Right lobe of liver (tissue), 6 donors: ENCODE results near the gene ASGR1. TPM values are rescaled to one million over a fixed set of nuclear protein-coding genes. Genes with fewer than 3 reads are reported as not detected.
A peak's percentile ranks its signal among the peaks of the same experiment; 100 is the strongest.
"Not testable (repeated sequence)": the region's sequence is repeated elsewhere in the genome, so short reads cannot be mapped to it uniquely, and the experiment has no call there.

Source experiments
- ATAC-seq, 4 donors: fragments of 200-7000 bp; cut with Tn5 transposase; one replicate each; pipeline ENCODE4 v1.9.1; 2020; ENCODE audit warnings: mild to moderate bottlenecking in 4 of 4, moderate library complexity in 4 of 4
- DNase-seq, 3 donors: peaks; one replicate each; pipeline ENCODE4 v3.0.0-alpha.2; 2020
- H3K27ac ChIP-seq, 3 donors: fragments of 200-600 bp; one replicate each; pipeline ENCODE4 v1.8.0; 2022
- H3K27me3 ChIP-seq, 2 donors: fragments of 200-600 bp; one replicate each; pipeline ENCODE4 v1.8.0; 2022
- H3K36me3 ChIP-seq, 4 donors: fragments of 200-600 bp; sonication (generic) in 1 of 4; one replicate each; pipeline versions ENCODE4 v1.5.1 to v1.8.0; 2017 to 2022; ENCODE audit warnings: control low read depth in 1 of 4
- H3K4me1 ChIP-seq, 4 donors: fragments of 200-600 bp; sonication (generic) in 1 of 4; one replicate each; pipeline versions ENCODE4 v1.5.1 to v1.8.0; 2017 to 2022; ENCODE audit warnings: control low read depth in 1 of 4
- H3K4me3 ChIP-seq, 3 donors: fragments of 200-600 bp; one replicate each; pipeline ENCODE4 v1.8.0; 2022
- H3K9me3 ChIP-seq, 4 donors: fragments of 200-600 bp; sonication (generic) in 1 of 4; one replicate each; pipeline versions ENCODE4 v1.5.1 to v1.8.0; 2017 to 2022; ENCODE audit warnings: control low read depth in 1 of 4
- CTCF ChIP-seq, 4 donors: fragments of 200-600 bp in 3 of 4; fragments of 450-650 bp in 1 of 4; IDR thresholded peaks; one replicate each; pipeline versions ENCODE4 v1.5.1 to v1.8.0; 2016 to 2022; ENCODE audit warnings: antibody characterized with exemption in 4 of 4, mild to moderate bottlenecking in 2 of 4
- POLR2A ChIP-seq: fragments of 450-650 bp; IDR thresholded peaks from one replicate; pipeline ENCODE4 v1.6.1; 2017; ENCODE audit warnings: antibody characterized with exemption, mild to moderate bottlenecking
- WGBS: methylation state at CpG from one replicate; pipeline ENCODE4 v1.1.6; 2018; ENCODE audit warnings: low coverage, low lambda C conversion rate; ENCODE audit not compliant: insufficient coverage; ENCODE audit errors: missing lambda C conversion rate; 5-methylcytosine and 5-hydroxymethylcytosine counted together
- intact Hi-C, 2 donors: fragments of 100-400 bp; cut with DNase I; formaldehyde crosslinking; loops; one replicate each; pipeline versions ENCODE4 v1.11.2 to v1.14.1; 2022
- total RNA-seq, 6 experiments: library from RNA; depleted of rRNA in 2 of 6; stranded (reverse); fragments of >200 nt in 2 of 6; fragmentation: NEBNext Ultra II Directional in 3 of 6; extraction: Animal tissue kit (Norgen Biotek cat#: 25700) in 3 of 6; gene quantifications; one replicate each; pipeline versions ENCODE4 v1.1.0 to v1.2.4, GENCODE V29; 2016 to 2023
- donor health status: DM: no; HTN: yes; CAD: no.
- donor health status: DM: no; HTN: no; CAD: no.
- donor health status: DM: no; HTN: no; CAD: no.
- donor health status: DM: no; HTN: yes; CAD: no.
- donor health status: DM: no; HTN: yes; CAD: no.

Gene ASGR1
- total RNA-seq, 6 experiments from 2014 or later = 399 to 624 (median 417) TPM

GRCh38 chr17:7186241-7186640, 7.1 kb upstream of the ASGR1 start:
- no peak for TF ChIP-seq POLR2A
- peak; percentile 40 to 50 (median 48) for TF ChIP-seq CTCF (IDR thresholded peaks at IDR 0.05)
- Histone ChIP-seq H3K4me1 (peaks cover 0 to 13% (median 5%) of the 10 kb centered on the region in 4 donors), H3K27ac (no peak overlapping the region), H3K4me3 (no peak overlapping the region), H3K27me3 (no peaks in the 10 kb centered on the region), H3K9me3 (no peaks in the 10 kb centered on the region), H3K36me3 (no peaks in the 10 kb centered on the region)
- DNase-seq (peak in 2 of 3 donors; percentile 43 to 55), ATAC-seq (peak; percentile 63 to 73 (median 68))
- WGBS = 47% methylated on average over 7 of the region's 7 CpGs
- intact Hi-C loops = no loop called here

- Histone ChIP-seq H3K27ac (peak overlapping the region; percentile 14 to 54 (median 44)), H3K27me3 (no peaks in the 10 kb centered on the region), H3K36me3 (no peaks in the 10 kb centered on the region), H3K4me1 (peaks cover 0 to 19% (median 8%) of the 10 kb centered on the region in 4 donors), H3K4me3 (no peak overlapping the region), H3K9me3 (no peaks in the 10 kb centered on the region)
- TF ChIP-seq CTCF (IDR thresholded peaks at IDR 0.05) (no peak), POLR2A (no peak)
- intact Hi-C loops = no loop called here
- no peak for DNase-seq
- WGBS = 86% methylated on average over 6 of the region's 6 CpGs
- no peak for ATAC-seq
These were observed 5.5 kb upstream of the ASGR1 start for GRCh38 chr17:7184647-7185046.

- H3K36me3 ChIP-seq = no peaks in the 10 kb centered on the region
- no peak overlapping the region for H3K4me3 ChIP-seq
- TF ChIP-seq CTCF (IDR thresholded peaks at IDR 0.05) (no peak), POLR2A (peak; percentile 35)
- H3K4me1 ChIP-seq = peaks cover 0 to 19% (median 8%) of the 10 kb centered on the region in 4 donors
- DNase-seq (peak; percentile 88 to 90 (median 89)), ATAC-seq (peak; percentile 54 to 61 (median 60))
- no peaks in the 10 kb centered on the region for H3K9me3 ChIP-seq
- H3K27me3 ChIP-seq = no peaks in the 10 kb centered on the region
- H3K27ac ChIP-seq = peak overlapping the region; percentile 14 to 54 (median 44)
- WGBS = 25% methylated on average over 14 of the region's 14 CpGs
- intact Hi-C loops = no loop called here
These were observed 4.9 kb upstream of the ASGR1 start for GRCh38 chr17:7184091-7184488.

DNA sequence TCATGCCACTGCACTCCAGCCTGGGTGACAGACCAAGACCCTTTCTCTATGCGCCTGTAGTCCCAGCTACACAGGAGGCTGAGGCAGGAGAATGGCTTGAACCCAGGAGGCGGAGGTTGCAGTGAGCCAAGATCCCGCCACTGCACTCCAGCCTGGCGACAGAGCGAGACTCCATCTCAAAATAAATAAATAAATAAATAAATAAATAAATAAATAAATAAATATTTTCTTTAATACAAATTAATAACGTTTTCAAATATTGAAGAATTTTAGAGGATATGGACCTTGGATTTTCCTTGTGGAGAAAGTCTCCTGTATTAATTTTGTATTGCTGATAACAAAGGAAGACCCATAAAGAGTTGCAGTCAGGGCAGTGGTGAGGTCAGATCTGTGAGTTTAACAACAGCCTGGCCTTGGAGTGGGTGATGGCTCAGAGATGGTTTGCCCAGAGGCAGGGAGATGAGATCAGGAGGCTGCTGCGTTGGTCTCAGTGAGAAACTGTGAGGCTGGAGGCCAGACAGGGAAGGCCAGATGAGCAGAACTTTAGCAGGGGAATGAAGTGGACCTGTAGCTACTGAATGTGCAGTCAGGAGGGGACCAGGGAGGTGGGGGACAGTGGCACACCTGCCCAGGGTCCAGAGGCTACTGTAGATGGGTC, 4.4 kb upstream of the ASGR1 start:
- peak in 1 of 3 donors; percentile 50 for DNase-seq
- Histone ChIP-seq H3K4me1 (peaks cover 0 to 19% (median 8%) of the 10 kb centered on the region in 4 donors), H3K36me3 (no peaks in the 10 kb centered on the region), H3K27me3 (no peaks in the 10 kb centered on the region), H3K4me3 (no peak overlapping the region), H3K9me3 (no peaks in the 10 kb centered on the region), H3K27ac (peak overlapping the region in 2 of 3 donors; percentile 14 to 54)
- 57% methylated on average over 5 of the region's 7 CpGs for WGBS
- TF ChIP-seq CTCF (IDR thresholded peaks at IDR 0.05) = no peak
- peak in 3 of 4 donors; percentile 6 to 48 (median 11) for ATAC-seq
- intact Hi-C loops = no loop called here

- intact Hi-C loops, H3K9me3 ChIP-seq, H3K36me3 ChIP-seq, DNase-seq, H3K4me3 ChIP-seq, ATAC-seq, H3K27me3 ChIP-seq, H3K27ac ChIP-seq: not testable (repeated sequence)
- WGBS = 96% methylated on average over 2 of the region's 2 CpGs
- H3K4me1 ChIP-seq = peaks cover 0 to 24% (median 8%) of the 10 kb centered on the region in 4 donors
These were observed 2.9 kb upstream of the ASGR1 start for GRCh38 chr17:7182101-7182500.
